ENCODE results near the gene TMEM60. TPM values are rescaled to one million over a fixed set of nuclear protein-coding genes. Genes with fewer than 3 reads are reported as not detected.

Gene TMEM60
- total RNA-seq, 3 donors from 2014 or later (not counting 1 experiment from before 2014, with no cell fraction given) = 3.4 to 5.2 (median 3.9) TPM

GRCh38 chr7:77770316-77770715, 27.9 kb downstream of the TMEM60 start:
- no peak overlapping the region for H3K27ac Mint-ChIP-seq
- H3K9me3 ChIP-seq (ENCODE audit: control insufficient read depth, insufficient read depth, low read length) = no peaks in the 10 kb centered on the region
- no peaks in the 10 kb centered on the region for H3K27me3 Mint-ChIP-seq (ENCODE audit: low read depth in 2 of 2)

GRCh38 chr7:77766801-77767605, 31.2 kb downstream of the TMEM60 start:
- Mint-ChIP-seq H3K27ac (peak overlapping the region; percentile 34 to 58), H3K27me3 (ENCODE audit: low read depth in 2 of 2) (no peaks in the 10 kb centered on the region), H3K4me3 (no peak overlapping the region), H3K4me1 (peaks cover 25 to 32% of the 10 kb centered on the region in 2 donors), H3K9me3 (no peaks in the 10 kb centered on the region), H3K36me3 (no peaks in the 10 kb centered on the region)
- ATAC-seq (no peak), DNase-seq (no peak)
- 98% methylated on average over 5 of the region's 6 CpGs for WGBS (ENCODE audit: insufficient coverage)
- H3K4me1 ChIP-seq (ENCODE audit: control insufficient read depth, insufficient read depth, low read length) = no peaks in the 10 kb centered on the region
- no peak overlapping the region for H3K4me3 ChIP-seq (ENCODE audit: low read length)
- no peaks in the 10 kb centered on the region for H3K9me3 ChIP-seq (ENCODE audit: control insufficient read depth, insufficient read depth, low read length)
- no peaks in the 10 kb centered on the region for H3K27me3 ChIP-seq (ENCODE audit: control insufficient read depth, insufficient read depth, low read length)
- no peak for TF ChIP-seq CTCF (IDR thresholded peaks at IDR 0.05)
- intact Hi-C loops (cut with micrococcal nuclease) = no loop called here
- H3K27ac ChIP-seq (ENCODE audit: low read length) = no peak overlapping the region
- H3K36me3 ChIP-seq (ENCODE audit: control insufficient read depth, insufficient read depth, low read length) = peaks cover 25% of the 10 kb centered on the region

More at GRCh38 chr7:77770316-77770715, 27.9 kb downstream of the TMEM60 start:
- no peak for DNase-seq
- intact Hi-C loops (cut with micrococcal nuclease) = no loop called here
- Mint-ChIP-seq H3K4me3 (no peak overlapping the region), H3K36me3 (no peaks in the 10 kb centered on the region), H3K4me1 (peaks cover 18 to 26% of the 10 kb centered on the region in 2 donors), H3K9me3 (no peaks in the 10 kb centered on the region)
- Histone ChIP-seq H3K27ac (ENCODE audit: low read length) (no peak overlapping the region), H3K4me1 (ENCODE audit: control insufficient read depth, insufficient read depth, low read length) (no peaks in the 10 kb centered on the region), H3K36me3 (ENCODE audit: control insufficient read depth, insufficient read depth, low read length) (peaks cover 42% of the 10 kb centered on the region), H3K4me3 (ENCODE audit: low read length) (no peak overlapping the region), H3K27me3 (ENCODE audit: control insufficient read depth, insufficient read depth, low read length) (no peaks in the 10 kb centered on the region)
- no peak for ATAC-seq
- WGBS (ENCODE audit: insufficient coverage) = 91% methylated on average over 8 of the region's 8 CpGs
- TF ChIP-seq CTCF (IDR thresholded peaks at IDR 0.05) = no peak

GRCh38 chr7:77765906-77766800, 32.1 kb downstream of the TMEM60 start:
- intact Hi-C loops (cut with micrococcal nuclease) = no loop called here
- DNase-seq = no peak
- Mint-ChIP-seq H3K4me3 (no peak overlapping the region), H3K36me3 (no peaks in the 10 kb centered on the region), H3K27me3 (ENCODE audit: low read depth in 2 of 2) (no peaks in the 10 kb centered on the region), H3K9me3 (no peaks in the 10 kb centered on the region), H3K4me1 (peaks cover 24 to 30% of the 10 kb centered on the region in 2 donors), H3K27ac (peak overlapping the region; percentile 58 to 72)
- TF ChIP-seq CTCF (IDR thresholded peaks at IDR 0.05) = no peak
- WGBS (ENCODE audit: insufficient coverage) = 94% methylated on average over 4 of the region's 4 CpGs
- peaks cover 25% of the 10 kb centered on the region for H3K36me3 ChIP-seq (ENCODE audit: control insufficient read depth, insufficient read depth, low read length)
- no peak overlapping the region for H3K27ac ChIP-seq (ENCODE audit: low read length)
- no peak for ATAC-seq
- no peak overlapping the region for H3K4me3 ChIP-seq (ENCODE audit: low read length)
- no peaks in the 10 kb centered on the region for H3K4me1 ChIP-seq (ENCODE audit: control insufficient read depth, insufficient read depth, low read length)
- H3K9me3 ChIP-seq (ENCODE audit: control insufficient read depth, insufficient read depth, low read length) = no peaks in the 10 kb centered on the region
- H3K27me3 ChIP-seq (ENCODE audit: control insufficient read depth, insufficient read depth, low read length) = no peaks in the 10 kb centered on the region

All from natural killer cell (primary cell).